NB4 (cell line): ENCODE data around the gene SLC16A14.

Experiments
- MYC ChIP-seq: IDR thresholded peaks from 2 replicates; pipeline ENCODE4 v1.6.1; 2011; ENCODE audit warnings: low read depth, low read length
- POLR2A ChIP-seq: IDR thresholded peaks from 2 replicates; pipeline ENCODE4 v1.6.1; 2011; ENCODE audit warnings: mild to moderate bottlenecking; ENCODE audit not compliant: insufficient read length; ENCODE audit errors: extremely low read depth
- TF ChIP-seq, protein P1 (sequence below): IDR thresholded peaks from one replicate; pipeline ENCODE4 v1.5.1; 2012; ENCODE audit warnings: low read depth, low read length
- TF ChIP-seq, protein P2 (sequence below): IDR thresholded peaks from 2 replicates; pipeline ENCODE4 v1.6.1; 2011; ENCODE audit warnings: low read depth, low read length

DNA sequence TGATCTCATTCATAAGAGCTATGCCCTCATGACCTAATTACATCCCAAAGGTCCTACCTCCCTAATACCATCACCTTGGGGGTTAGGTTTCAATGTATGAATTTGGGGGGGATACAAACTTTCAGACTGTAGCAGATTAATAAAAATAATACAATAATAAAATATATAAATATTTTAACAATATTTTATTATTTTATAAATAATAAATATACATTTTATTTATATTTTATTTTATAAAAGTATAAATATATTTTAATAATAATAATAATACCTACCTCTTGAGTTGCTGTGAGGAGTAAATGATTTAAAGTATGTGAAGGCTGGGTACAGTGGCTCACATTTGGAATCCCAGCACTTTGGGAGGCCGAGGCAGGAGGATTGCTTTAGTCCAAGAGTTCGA is 8.1 kb upstream of the SLC16A14 start:
- TF ChIP-seq, protein P1, sequence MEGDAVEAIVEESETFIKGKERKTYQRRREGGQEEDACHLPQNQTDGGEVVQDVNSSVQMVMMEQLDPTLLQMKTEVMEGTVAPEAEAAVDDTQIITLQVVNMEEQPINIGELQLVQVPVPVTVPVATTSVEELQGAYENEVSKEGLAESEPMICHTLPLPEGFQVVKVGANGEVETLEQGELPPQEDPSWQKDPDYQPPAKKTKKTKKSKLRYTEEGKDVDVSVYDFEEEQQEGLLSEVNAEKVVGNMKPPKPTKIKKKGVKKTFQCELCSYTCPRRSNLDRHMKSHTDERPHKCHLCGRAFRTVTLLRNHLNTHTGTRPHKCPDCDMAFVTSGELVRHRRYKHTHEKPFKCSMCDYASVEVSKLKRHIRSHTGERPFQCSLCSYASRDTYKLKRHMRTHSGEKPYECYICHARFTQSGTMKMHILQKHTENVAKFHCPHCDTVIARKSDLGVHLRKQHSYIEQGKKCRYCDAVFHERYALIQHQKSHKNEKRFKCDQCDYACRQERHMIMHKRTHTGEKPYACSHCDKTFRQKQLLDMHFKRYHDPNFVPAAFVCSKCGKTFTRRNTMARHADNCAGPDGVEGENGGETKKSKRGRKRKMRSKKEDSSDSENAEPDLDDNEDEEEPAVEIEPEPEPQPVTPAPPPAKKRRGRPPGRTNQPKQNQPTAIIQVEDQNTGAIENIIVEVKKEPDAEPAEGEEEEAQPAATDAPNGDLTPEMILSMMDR, result no peak
- TF ChIP-seq POLR2A (no peak), MYC (no peak)
- TF ChIP-seq, protein P2, sequence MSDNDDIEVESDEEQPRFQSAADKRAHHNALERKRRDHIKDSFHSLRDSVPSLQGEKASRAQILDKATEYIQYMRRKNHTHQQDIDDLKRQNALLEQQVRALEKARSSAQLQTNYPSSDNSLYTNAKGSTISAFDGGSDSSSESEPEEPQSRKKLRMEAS, result no peak
